Mesenchymal stem cell (in vitro differentiated cells and primary cell): ENCODE measurements around the gene SAMD1.
A peak's percentile ranks its signal among the peaks of the same experiment; 100 is the strongest.

ENCODE experiments used
- DNase-seq: peaks from one replicate; pipeline ENCODE4 v3.0.0-alpha.2; 2013
- H2AFZ ChIP-seq: one replicate; pipeline ENCODE4 v1.6.1; 2013; ENCODE audit warnings: low read depth, mild to moderate bottlenecking, control low read depth, inconsistent platforms, low read length, moderate library complexity
- H2AK5ac ChIP-seq: 2 replicates; pipeline ENCODE4 v1.6.1; 2013; ENCODE audit warnings: low read length, moderate library complexity, mild to moderate bottlenecking, inconsistent platforms; ENCODE audit not compliant: severe bottlenecking
- H2BK120ac ChIP-seq: one replicate; pipeline ENCODE4 v1.6.1; 2013; ENCODE audit warnings: low read depth, mild to moderate bottlenecking, inconsistent platforms, low read length, moderate library complexity
- H2BK12ac ChIP-seq, 2 experiments: one replicate each; pipeline ENCODE4 v1.6.1; 2013; ENCODE audit warnings: inconsistent platforms in 2 of 2, low read length in 2 of 2, mild to moderate bottlenecking in 2 of 2, moderate library complexity in 2 of 2, control low read depth in 1 of 2
- H2BK15ac ChIP-seq: one replicate; pipeline ENCODE4 v1.6.1; 2013; ENCODE audit warnings: mild to moderate bottlenecking, low read depth, inconsistent platforms; ENCODE audit not compliant: poor library complexity, severe bottlenecking
- H2BK5ac ChIP-seq: 2 replicates; pipeline ENCODE4 v1.6.1; 2013; ENCODE audit warnings: low read depth, mild to moderate bottlenecking, low read length, control low read depth, inconsistent platforms; ENCODE audit not compliant: poor library complexity, severe bottlenecking
- H3K14ac ChIP-seq, 2 experiments: one replicate each; pipeline ENCODE4 v1.6.1; 2013; ENCODE audit warnings: inconsistent platforms in 2 of 2, low read length in 2 of 2, control low read depth in 1 of 2, mild to moderate bottlenecking in 1 of 2, moderate library complexity in 1 of 2
- H3K18ac ChIP-seq, 2 experiments: one replicate each; pipeline ENCODE4 v1.6.1; 2013; ENCODE audit warnings: inconsistent platforms in 2 of 2, low read length in 2 of 2, control low read depth in 1 of 2, low read depth in 1 of 2, mild to moderate bottlenecking in 1 of 2
- H3K23ac ChIP-seq, 2 experiments: one replicate each; pipeline ENCODE4 v1.6.1; 2013; ENCODE audit warnings: inconsistent platforms in 2 of 2, low read length in 2 of 2, mild to moderate bottlenecking in 2 of 2, moderate library complexity in 2 of 2, control low read depth in 1 of 2
- H3K27ac ChIP-seq: 2 replicates; pipeline ENCODE4 v1.5.1; 2013; ENCODE audit warnings: mild to moderate bottlenecking, moderate library complexity, low read length, control low read depth, inconsistent platforms; ENCODE audit not compliant: poor library complexity, severe bottlenecking
- H3K27me3 ChIP-seq, 2 experiments: 2 replicates each; pipeline versions ENCODE4 v1.6.1 to v1.7.0; 2013; ENCODE audit warnings: low read length in 2 of 2, mild to moderate bottlenecking in 2 of 2, moderate library complexity in 2 of 2, control low read depth in 1 of 2, inconsistent platforms in 1 of 2; ENCODE audit not compliant: control insufficient read depth in 1 of 2, insufficient read depth in 1 of 2
- H3K36me3 ChIP-seq, 2 experiments: 2 replicates each; pipeline versions ENCODE4 v1.6.1 to v1.7.0; 2013; ENCODE audit warnings: low read length in 2 of 2, control low read depth in 1 of 2, inconsistent platforms in 1 of 2, low read depth in 1 of 2, mild to moderate bottlenecking in 1 of 2; ENCODE audit not compliant: insufficient read depth in 2 of 2, control insufficient read depth in 1 of 2
- H3K4ac ChIP-seq, 2 experiments: one replicate each; pipeline ENCODE4 v1.6.1; 2013; ENCODE audit warnings: inconsistent platforms in 2 of 2, low read length in 2 of 2, mild to moderate bottlenecking in 2 of 2, moderate library complexity in 2 of 2, control low read depth in 1 of 2, low read depth in 1 of 2
- H3K4me1 ChIP-seq: 2 replicates; pipeline ENCODE4 v1.6.1; 2013; ENCODE audit warnings: low read depth, low read length, control low read depth; ENCODE audit not compliant: control insufficient read depth, insufficient read depth
- H3K4me2 ChIP-seq: 2 replicates; pipeline ENCODE4 v1.6.1; 2013; ENCODE audit warnings: low read length, mild to moderate bottlenecking, inconsistent platforms; ENCODE audit not compliant: poor library complexity, severe bottlenecking
- H3K4me3 ChIP-seq, 2 experiments: 2 replicates each; pipeline versions ENCODE4 v1.5.1 to v1.7.0; 2013; ENCODE audit warnings: low read length in 2 of 2, mild to moderate bottlenecking in 2 of 2, control low read depth in 1 of 2, low read depth in 1 of 2; ENCODE audit not compliant: insufficient read depth in 1 of 2
- H3K79me1 ChIP-seq: replicated peaks from 2 replicates; pipeline ENCODE4 v1.6.1; 2013; ENCODE audit warnings: mild to moderate bottlenecking, control low read depth, low read length, inconsistent platforms; ENCODE audit not compliant: poor library complexity, severe bottlenecking
- H3K9ac ChIP-seq: 2 replicates; pipeline ENCODE4 v1.7.0; 2013; ENCODE audit warnings: mild to moderate bottlenecking, low read length, moderate library complexity
- H3K9me3 ChIP-seq: 2 replicates; pipeline ENCODE4 v1.7.0; 2013; ENCODE audit warnings: mild to moderate bottlenecking, low read length; ENCODE audit not compliant: control insufficient read depth
- H4K8ac ChIP-seq: one replicate; pipeline ENCODE4 v1.6.1; 2013; ENCODE audit warnings: inconsistent platforms, mild to moderate bottlenecking, low read length, moderate library complexity
- H4K91ac ChIP-seq: one replicate; pipeline ENCODE4 v1.6.1; 2013; ENCODE audit warnings: mild to moderate bottlenecking, low read length, inconsistent platforms
- WGBS: methylation state at CpG from one replicate; pipeline ENCODE4 v1.1.7; 2013; ENCODE audit warnings: mixed read lengths; 5-methylcytosine and 5-hydroxymethylcytosine counted together

SAMD1 gene

GRCh38 chr19:14056741-14057356 is 33.7 kb downstream of the SAMD1 start:
- Histone ChIP-seq H2BK12ac (no peak overlapping the region), H4K8ac (no peak overlapping the region), H3K4me3 (peak overlapping the region in 1 of 2 experiments; percentile 42), H3K23ac (no peak overlapping the region), H3K18ac (peak overlapping the region in 1 of 2 experiments; percentile 34), H3K9ac (no peak overlapping the region), H4K91ac (no peak overlapping the region), H2AK5ac (no peak overlapping the region), H3K14ac (no peak overlapping the region), H2BK15ac (no peak overlapping the region), H3K4me2 (peak overlapping the region; percentile 90), H2BK120ac (no peak overlapping the region), H3K4ac (no peak overlapping the region), H3K79me1 (no peaks in the 10 kb centered on the region), H3K9me3 (peaks cover 3% of the 10 kb centered on the region), H2AFZ (no peak overlapping the region), H3K4me1 (peaks cover 18% of the 10 kb centered on the region), H3K27me3 (peaks cover 34 to 55% of the 10 kb centered on the region in 2 experiments), H2BK5ac (no peak overlapping the region), H3K27ac (no peak overlapping the region), H3K36me3 (peaks cover 0 to 5% of the 10 kb centered on the region in 2 experiments)
- DNase-seq, result no peak
- WGBS, result 32% methylated on average over 16 of the region's 19 CpGs

- H4K8ac ChIP-seq, result no peak overlapping the region
- peaks cover 3% of the 10 kb centered on the region for H3K9me3 ChIP-seq
- no peak overlapping the region for H4K91ac ChIP-seq
- no peak overlapping the region for H3K23ac ChIP-seq
- no peaks in the 10 kb centered on the region for H3K79me1 ChIP-seq
- no peak overlapping the region for H2AK5ac ChIP-seq
- no peak overlapping the region for H2BK5ac ChIP-seq
- no peak overlapping the region for H3K4me3 ChIP-seq
- no peak overlapping the region for H3K9ac ChIP-seq
- peaks cover 0 to 9% of the 10 kb centered on the region in 2 experiments for H3K36me3 ChIP-seq
- no peak overlapping the region for H2BK15ac ChIP-seq
- peak overlapping the region in 1 of 2 experiments; percentile 31 for H2BK12ac ChIP-seq
- H3K4ac ChIP-seq, result no peak overlapping the region
- no peak overlapping the region for H3K4me2 ChIP-seq
- no peak overlapping the region for H2BK120ac ChIP-seq
- no peak overlapping the region for H3K14ac ChIP-seq
- peaks cover 14% of the 10 kb centered on the region for H3K4me1 ChIP-seq
- WGBS, result 87% methylated on average over 10 of the region's 10 CpGs
- H3K27ac ChIP-seq, result no peak overlapping the region
- peaks cover 34 to 52% of the 10 kb centered on the region in 2 experiments for H3K27me3 ChIP-seq
- DNase-seq, result no peak
- H3K18ac ChIP-seq, result no peak overlapping the region
- no peak overlapping the region for H2AFZ ChIP-seq
These were observed 34.4 kb downstream of the SAMD1 start for GRCh38 chr19:14056069-14056666.

GRCh38 chr19:14055396-14055795 is 35.2 kb downstream of the SAMD1 start:
- Histone ChIP-seq H4K8ac (no peak overlapping the region), H3K4me2 (no peak overlapping the region), H2BK12ac (no peak overlapping the region), H3K14ac (no peak overlapping the region), H3K23ac (no peak overlapping the region), H2BK120ac (no peak overlapping the region), H2AK5ac (no peak overlapping the region), H3K27ac (no peak overlapping the region), H3K9me3 (peaks cover 3% of the 10 kb centered on the region), H3K27me3 (peaks cover 31 to 45% of the 10 kb centered on the region in 2 experiments), H4K91ac (no peak overlapping the region), H2BK5ac (no peak overlapping the region), H2BK15ac (no peak overlapping the region), H3K79me1 (no peaks in the 10 kb centered on the region), H2AFZ (no peak overlapping the region), H3K18ac (no peak overlapping the region), H3K9ac (no peak overlapping the region), H3K4me1 (peaks cover 14% of the 10 kb centered on the region), H3K36me3 (peaks cover 0 to 14% of the 10 kb centered on the region in 2 experiments), H3K4me3 (no peak overlapping the region), H3K4ac (no peak overlapping the region)
- WGBS, result 91% methylated on average over 3 of the region's 3 CpGs
- DNase-seq, result no peak

- 84% methylated on average over 11 of the region's 11 CpGs for WGBS
- Histone ChIP-seq H3K18ac (no peak overlapping the region), H3K36me3 (peaks cover 0 to 14% of the 10 kb centered on the region in 2 experiments), H4K8ac (no peak overlapping the region), H2BK12ac (no peak overlapping the region), H2BK15ac (no peak overlapping the region), H3K27ac (no peak overlapping the region), H3K9ac (no peak overlapping the region), H3K79me1 (no peaks in the 10 kb centered on the region), H3K4me2 (no peak overlapping the region), H3K4me3 (no peak overlapping the region), H3K4me1 (peaks cover 14% of the 10 kb centered on the region), H3K4ac (no peak overlapping the region), H2AK5ac (no peak overlapping the region), H4K91ac (no peak overlapping the region), H3K14ac (no peak overlapping the region), H2AFZ (no peak overlapping the region), H2BK120ac (no peak overlapping the region), H2BK5ac (no peak overlapping the region), H3K23ac (no peak overlapping the region), H3K27me3 (peaks cover 25 to 39% of the 10 kb centered on the region in 2 experiments), H3K9me3 (peaks cover 3% of the 10 kb centered on the region)
- DNase-seq, result no peak
These were observed 35.8 kb downstream of the SAMD1 start for GRCh38 chr19:14054721-14055120.
